MCF 10A (cell line): ENCODE results near the gene CDCP2. TPM values are rescaled to one million over a fixed set of nuclear protein-coding genes. Genes with fewer than 3 reads are reported as not detected.

Experiments used
- BruUV-seq: library from RNA; stranded (reverse); fragments of 400-500 nt; replicated peaks from 2 replicates; lab custom pipeline; 2021; lab: Mats Ljungman, UMichigan
- CTCF ChIA-PET: fragments of 300-600 bp; sonication (Branson Sonifier 250); formaldehyde crosslinking; extraction: SDS; loops from one replicate; lab custom pipeline; 2021; ENCODE audit warnings: antibody characterized with exemption, inconsistent platforms; lab: Yijun Ruan, JAX
- POLR2A ChIA-PET: fragments of 300-600, 350-650 bp; sonication (Branson Sonifier 250); formaldehyde crosslinking; extraction: SDS; loops from one replicate; lab custom pipeline; 2020; ENCODE audit warnings: antibody characterized with exemption, inconsistent platforms; lab: Yijun Ruan, JAX
- DNase-seq: peaks from one replicate; pipeline ENCODE4 v3.0.0-alpha.2; 2018; ENCODE audit not compliant: unreplicated experiment
- H3K27ac Mint-ChIP-seq: one replicate; pipeline ENCODE4 v1.8.0; 2022; ENCODE audit warnings: mild to moderate bottlenecking, low read depth, mixed read lengths; ENCODE audit not compliant: unreplicated experiment
- H3K27me3 Mint-ChIP-seq: one replicate; pipeline ENCODE4 v1.8.0; 2022; ENCODE audit warnings: mixed read lengths; ENCODE audit not compliant: insufficient read depth, unreplicated experiment
- H3K36me3 Mint-ChIP-seq: one replicate; pipeline ENCODE4 v1.8.0; 2022; ENCODE audit warnings: mild to moderate bottlenecking, moderate library complexity, mixed read lengths; ENCODE audit not compliant: insufficient read depth, unreplicated experiment
- H3K4me1 Mint-ChIP-seq: one replicate; pipeline ENCODE4 v1.8.0; 2022; ENCODE audit warnings: mixed read lengths; ENCODE audit not compliant: insufficient read depth, unreplicated experiment
- H3K4me3 Mint-ChIP-seq: one replicate; pipeline ENCODE4 v1.8.0; 2022; ENCODE audit warnings: mild to moderate bottlenecking, moderate library complexity, mixed read lengths; ENCODE audit not compliant: unreplicated experiment
- H3K9me3 Mint-ChIP-seq: one replicate; pipeline ENCODE4 v1.8.0; 2022; ENCODE audit warnings: mixed read lengths; ENCODE audit not compliant: unreplicated experiment
- CTCF ChIP-seq: fragments of 200-600 bp; IDR thresholded peaks from one replicate; pipeline ENCODE4 v1.8.0; 2022; ENCODE audit warnings: antibody characterized with exemption, mild to moderate bottlenecking; ENCODE audit not compliant: unreplicated experiment
- intact Hi-C: fragments of 100-400 bp; cut with micrococcal nuclease; formaldehyde crosslinking; loops from 2 replicates; pipeline ENCODE4 v1.14.1; 2022
- total RNA-seq: library from RNA; stranded (reverse); gene quantifications from 2 replicates; pipeline ENCODE4 v1.2.3, GENCODE V29; 2022

The CDCP2 gene
- total RNA-seq, 1 experiment from 2014 or later: not detected

DNA sequence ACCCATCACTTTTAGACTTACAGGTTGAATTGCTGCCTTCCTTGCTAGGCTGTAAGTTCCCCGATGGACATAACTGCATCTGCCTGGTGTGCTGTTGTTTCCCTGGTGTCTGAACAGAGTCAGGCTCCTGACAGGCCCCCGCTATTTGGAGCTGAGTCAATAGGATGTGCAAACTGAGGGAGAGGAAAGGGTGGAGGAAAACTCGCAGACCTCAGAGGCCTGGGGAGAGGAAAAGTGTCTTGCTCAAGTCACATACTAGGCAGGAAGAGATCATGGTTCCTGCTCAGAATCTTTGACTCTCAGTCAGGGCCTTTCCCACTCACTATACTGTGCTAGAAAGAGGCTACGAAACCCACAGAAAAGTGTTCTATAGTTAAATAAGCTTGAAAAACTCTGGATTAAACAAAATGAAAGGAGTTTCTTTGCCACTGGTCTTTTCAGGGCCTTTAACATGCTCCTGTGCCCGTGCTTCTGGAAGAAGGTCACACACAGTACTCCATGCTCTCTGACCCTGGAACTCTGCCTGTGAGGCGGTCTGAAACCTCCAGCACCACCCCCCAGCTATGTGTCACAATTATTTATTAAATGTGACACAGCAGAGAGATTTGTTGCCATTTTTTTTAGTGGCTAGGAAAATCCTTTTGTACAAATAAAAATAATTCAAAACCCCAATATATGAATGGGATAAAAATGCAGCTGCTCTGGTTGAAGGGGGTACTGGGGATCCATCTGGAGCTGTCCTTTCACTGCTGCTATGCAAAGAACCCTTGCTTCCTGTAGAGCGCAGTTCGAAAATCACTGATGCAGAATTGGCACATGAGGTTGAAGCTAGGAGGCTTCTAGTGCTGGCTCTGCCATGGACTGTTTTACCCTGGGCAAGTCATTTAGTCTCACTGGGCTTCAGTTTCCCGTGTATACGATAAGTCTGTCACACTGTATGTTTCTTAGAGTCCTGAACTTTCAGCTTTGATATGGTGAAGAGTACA, 20.1 kb upstream of the CDCP2 start:
- H3K4me1 Mint-ChIP-seq: peaks cover 8% of the 10 kb centered on the region
- no peaks in the 10 kb centered on the region for H3K27me3 Mint-ChIP-seq
- intact Hi-C loops: no loop called here
- ChIA-PET CTCF (interaction anchor here (0.7 to 1.0 kb wide), 2 partner anchors 9 to 60 kb away, joined by 3 read pairs; no protein-coding TSS in a partner anchor), POLR2A (interaction anchor here (0.6 kb wide), 1 partner anchor 228 kb away, joined by 3 read pairs; the partner anchor contains the start of gene IFT25)
- no peak overlapping the region for H3K4me3 Mint-ChIP-seq
- BruUV-seq: no TSS peak
- H3K36me3 Mint-ChIP-seq: no peaks in the 10 kb centered on the region
- H3K9me3 Mint-ChIP-seq: no peaks in the 10 kb centered on the region
- DNase-seq: no peak
- H3K27ac Mint-ChIP-seq: no peak overlapping the region
- no peak for TF ChIP-seq CTCF

DNA sequence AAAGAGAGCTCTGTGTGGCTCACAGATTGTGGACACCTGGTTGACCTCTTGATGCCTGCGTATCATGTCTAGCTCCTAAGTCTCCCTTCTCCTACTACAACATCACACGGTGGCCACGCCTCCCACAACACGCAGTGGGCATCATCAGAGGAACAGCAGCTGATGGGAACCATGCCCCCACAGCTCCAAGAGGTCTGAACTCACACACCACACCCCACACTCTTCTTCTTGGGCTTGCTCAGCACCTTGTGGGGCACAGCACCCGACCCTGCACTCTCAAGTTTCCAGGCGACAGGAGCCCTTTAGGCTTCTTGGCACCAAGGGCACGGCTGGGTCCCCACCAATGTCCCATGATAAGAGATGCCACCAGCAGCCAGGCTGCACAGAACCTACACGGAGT, 18.8 kb upstream of the CDCP2 start:
- no peak overlapping the region for H3K4me3 Mint-ChIP-seq
- H3K9me3 Mint-ChIP-seq: no peaks in the 10 kb centered on the region
- TF ChIP-seq CTCF: no peak
- CTCF ChIA-PET: no interaction called here
- POLR2A ChIA-PET: no interaction called here
- no peak overlapping the region for H3K27ac Mint-ChIP-seq
- H3K27me3 Mint-ChIP-seq: no peaks in the 10 kb centered on the region
- H3K4me1 Mint-ChIP-seq: peaks cover 14% of the 10 kb centered on the region
- no peaks in the 10 kb centered on the region for H3K36me3 Mint-ChIP-seq
- no peak for DNase-seq
- intact Hi-C loops: no loop called here
- no TSS peak for BruUV-seq

GRCh38 chr1:54171016-54171415, 18.2 kb upstream of the CDCP2 start:
- no peaks in the 10 kb centered on the region for H3K27me3 Mint-ChIP-seq
- CTCF ChIA-PET: no interaction called here
- no peak overlapping the region for H3K27ac Mint-ChIP-seq
- H3K4me1 Mint-ChIP-seq: peaks cover 14% of the 10 kb centered on the region
- H3K36me3 Mint-ChIP-seq: no peaks in the 10 kb centered on the region
- no peak overlapping the region for H3K4me3 Mint-ChIP-seq
- TF ChIP-seq CTCF: no peak
- POLR2A ChIA-PET: no interaction called here
- no TSS peak for BruUV-seq
- intact Hi-C loops: no loop called here
- H3K9me3 Mint-ChIP-seq: no peaks in the 10 kb centered on the region
- DNase-seq: no peak

DNA sequence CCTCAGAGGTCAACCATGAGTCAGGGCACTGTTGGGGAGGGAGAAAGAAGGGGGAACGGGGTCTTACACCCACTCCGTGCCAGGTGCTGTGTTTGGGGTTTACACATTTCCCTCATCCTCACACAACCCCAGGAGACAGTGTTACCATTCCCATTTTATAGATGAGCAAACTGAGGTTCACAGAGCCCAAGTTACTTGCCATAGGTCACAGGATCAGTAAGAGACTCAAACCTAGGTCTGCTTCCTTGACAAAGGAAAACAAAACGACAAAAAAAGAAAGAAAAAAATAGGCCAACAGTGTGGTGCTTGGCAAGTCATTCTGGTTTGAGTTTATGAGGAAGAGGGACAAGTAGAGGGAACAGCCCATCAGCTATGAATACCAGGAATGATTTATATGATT, 16.3 kb upstream of the CDCP2 start:
- Mint-ChIP-seq H3K4me1 (peaks cover 14% of the 10 kb centered on the region), H3K27ac (no peak overlapping the region), H3K9me3 (no peaks in the 10 kb centered on the region), H3K27me3 (no peaks in the 10 kb centered on the region), H3K36me3 (no peaks in the 10 kb centered on the region), H3K4me3 (no peak overlapping the region)
- intact Hi-C loops: no loop called here
- ChIA-PET POLR2A (interaction anchor here (0.8 kb wide), 1 partner anchor 10 kb away, joined by 3 read pairs; no protein-coding TSS in a partner anchor), CTCF (no interaction called here)
- no peak for DNase-seq
- TF ChIP-seq CTCF: no peak
- BruUV-seq: no TSS peak
